Fibroblast of lung (primary cell): ENCODE measurements around the gene FBXO46. TPM values are rescaled to one million over a fixed set of nuclear protein-coding genes. Genes with fewer than 3 reads are reported as not detected.
A peak's percentile ranks its signal among the peaks of the same experiment; 100 is the strongest.

Source experiments
- DNase-seq, 2 donors: peaks; one replicate each; pipeline versions ENCODE4 v3.0.0 to v3.0.0-alpha.2; 2010; ENCODE audit warnings: low read depth in 2 of 2
- H2AFZ ChIP-seq: 2 replicates; pipeline ENCODE4 v1.5.1; 2012; ENCODE audit warnings: low read length, control low read depth, inconsistent platforms
- H3K27ac ChIP-seq: 2 replicates; pipeline ENCODE4 v1.5.1; 2011; ENCODE audit warnings: low read length, control low read depth; ENCODE audit not compliant: insufficient read depth
- H3K27me3 ChIP-seq: 2 replicates; pipeline ENCODE4 v1.5.1; 2011; ENCODE audit warnings: mild to moderate bottlenecking, low read length; ENCODE audit not compliant: control insufficient read depth, insufficient read depth
- H3K36me3 ChIP-seq: 2 replicates; pipeline ENCODE4 v1.5.1; 2011; ENCODE audit warnings: low read length; ENCODE audit not compliant: control insufficient read depth, insufficient read depth
- H3K4me1 ChIP-seq: 2 replicates; pipeline ENCODE4 v1.5.1; 2011; ENCODE audit warnings: low read length; ENCODE audit not compliant: control insufficient read depth, insufficient read depth; ENCODE audit errors: extremely low read depth
- H3K4me2 ChIP-seq: 2 replicates; pipeline ENCODE4 v1.5.1; 2011; ENCODE audit warnings: low read length, control low read depth; ENCODE audit not compliant: insufficient read depth; ENCODE audit errors: extremely low read depth
- H3K4me3 ChIP-seq, 4 experiments: fragments of 200-600 bp in 1 of 4; sonication (generic) in 1 of 4; replicated peaks in 1 of 4; 2 replicates each; pipeline ENCODE4 v1.5.1; 2011 to 2016; ENCODE audit warnings: low read length in 4 of 4, low read depth in 3 of 4, mild to moderate bottlenecking in 3 of 4, control low read depth in 2 of 4, inconsistent platforms in 1 of 4, mixed read lengths in 1 of 4; ENCODE audit not compliant: insufficient read depth in 1 of 4; ENCODE audit errors: control extremely low read depth in 1 of 4
- H3K79me2 ChIP-seq: 2 replicates; pipeline ENCODE4 v1.5.1; 2012; ENCODE audit warnings: mild to moderate bottlenecking, low read length, inconsistent platforms; ENCODE audit not compliant: control insufficient read depth, insufficient read depth
- H3K9ac ChIP-seq: 2 replicates; pipeline ENCODE4 v1.5.1; 2011; ENCODE audit warnings: mild to moderate bottlenecking, low read length, control low read depth; ENCODE audit not compliant: insufficient read depth
- H3K9me3 ChIP-seq: 2 replicates; pipeline ENCODE4 v1.5.1; 2012; ENCODE audit warnings: low read depth, low read length; ENCODE audit not compliant: control insufficient read depth, insufficient read depth
- H4K20me1 ChIP-seq: 2 replicates; pipeline ENCODE4 v1.5.1; 2011; ENCODE audit warnings: low read length; ENCODE audit not compliant: control insufficient read depth, insufficient read depth; ENCODE audit errors: extremely low read depth
- CTCF ChIP-seq, 2 donors: IDR thresholded peaks in 1 of 2; conservative IDR thresholded peaks in 1 of 2; 1 replicate in 1 of 2; 2 replicates in 1 of 2; pipeline ENCODE4 v1.5.1; 2011 to 2012; ENCODE audit warnings: low read length in 2 of 2, control low read depth in 1 of 2, inconsistent platforms in 1 of 2, low read depth in 1 of 2, mild to moderate bottlenecking in 1 of 2
- EZH2 ChIP-seq: IDR thresholded peaks from 2 replicates; pipeline ENCODE4 v1.5.1; 2012; ENCODE audit warnings: low read length, control low read depth, mild to moderate bottlenecking; ENCODE audit errors: missing control alignments
- polyA plus RNA-seq, 2 donors: library from polyadenylated mRNA; depleted of rRNA in 1 of 2; stranded (reverse) in 1 of 2; unstranded in 1 of 2; fragments of >200 nt; gene quantifications; 2 replicates each; pipeline ENCODE4 v1.2.1, GENCODE V29; 2011 to 2012; ENCODE audit warnings: missing spikeins in 1 of 2
- total RNA-seq: library from RNA; depleted of rRNA; stranded (reverse); fragments of >200 nt; gene quantifications from 2 replicates; pipeline ENCODE4 v1.2.1, GENCODE V29; 2014

FBXO46 gene
- total and polyA plus RNA-seq, 2 donors (not counting 1 experiment from before 2014, with no cell fraction given), result 2.0 to 3.3 TPM

DNA sequence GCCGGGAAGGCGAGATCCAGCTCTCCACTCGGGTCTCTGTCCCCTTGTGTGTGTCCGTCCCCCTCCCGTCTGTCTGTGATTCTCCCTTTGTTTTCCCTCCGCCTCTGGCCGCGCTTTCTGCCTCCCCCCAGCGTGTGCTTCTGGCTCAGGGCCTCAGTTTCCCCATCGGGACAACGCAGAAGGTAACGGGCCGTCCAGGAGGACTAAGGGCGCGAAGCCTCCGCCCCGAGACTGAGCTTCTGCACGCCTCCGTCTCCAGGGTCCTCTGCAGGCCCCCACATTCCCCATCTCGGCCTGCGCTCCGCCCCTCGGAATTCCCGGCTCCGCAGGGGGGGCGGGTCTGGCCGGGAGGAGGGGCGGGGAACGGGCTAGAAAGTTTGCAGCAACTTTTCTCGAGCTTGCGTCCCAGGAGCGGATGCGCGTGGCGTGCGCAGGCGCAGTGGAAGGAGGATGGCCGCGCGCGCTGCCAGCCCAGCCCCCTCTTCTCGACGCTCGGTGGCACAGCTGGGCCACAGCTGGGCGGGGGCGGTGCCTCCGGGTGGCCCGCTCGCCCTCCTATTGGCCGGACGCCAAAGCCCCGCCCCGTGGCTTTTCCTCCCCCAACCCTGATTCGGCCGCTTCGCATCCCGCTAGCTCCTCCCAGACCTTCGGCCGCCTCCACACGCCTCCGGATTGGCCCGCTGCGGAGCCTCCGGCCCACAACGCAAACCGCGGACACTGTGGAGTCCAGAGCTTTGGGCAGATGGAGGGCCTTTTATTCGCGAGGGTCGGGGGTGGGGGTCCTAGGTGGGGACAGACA, 38.5 kb upstream of the FBXO46 start, which contains the start of gene SIX5:
TSS of gene SIX5 (minus strand) at position 269 of the 799 bp plus-strand sequence. CDS start 408 bp downstream, outside the sequence.
- DNase-seq, result peak; percentile 96 to 98
- peaks cover 4% of the 10 kb centered on the region for H3K79me2 ChIP-seq
- H2AFZ ChIP-seq, result peak within 1 kb of the TSS; percentile 30
- peak within 1 kb of the TSS; percentile 92 for H3K27ac ChIP-seq
- H3K9me3 ChIP-seq, result no peaks in the 10 kb centered on the region
- H3K4me1 ChIP-seq, result peaks cover 24% of the 10 kb centered on the region
- TF ChIP-seq CTCF (conservative IDR thresholded peaks at IDR 0.05 in 1 of 2, IDR thresholded peaks at IDR 0.05 in 1 of 2; ENCODE audit: low read depth in 1 of 2, low read length in 2 of 2), result no peak
- no peak for TF ChIP-seq EZH2
- peak within 1 kb of the TSS; percentile 97 for H3K4me2 ChIP-seq
- peak within 1 kb of the TSS; percentile 79 for H3K9ac ChIP-seq
- H3K27me3 ChIP-seq, result no peaks in the 10 kb centered on the region
- no peaks in the 10 kb centered on the region for H4K20me1 ChIP-seq
- H3K36me3 ChIP-seq, result peaks cover 16% of the 10 kb centered on the region
- H3K4me3 ChIP-seq, result peak within 1 kb of the TSS; percentile 75 to 88 (median 81)

DNA sequence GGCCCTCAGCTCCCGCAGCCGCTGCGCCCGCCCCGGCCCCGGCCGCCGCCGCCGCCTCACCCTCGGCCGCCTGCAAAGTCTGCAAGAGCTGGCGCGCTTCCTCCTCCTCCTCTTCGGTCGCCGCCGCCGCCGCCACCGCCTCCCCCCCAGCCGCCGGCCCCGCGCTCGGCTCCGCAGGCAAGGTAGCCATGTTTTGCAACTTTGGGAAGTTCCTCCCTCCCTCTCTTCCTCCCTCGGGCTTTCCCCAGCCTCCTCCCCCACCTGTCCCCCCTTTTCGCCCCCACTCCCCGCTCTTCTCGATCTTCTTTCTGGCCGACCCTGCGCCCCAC, 37.9 kb upstream of the FBXO46 start:
- no peak overlapping the region for H2AFZ ChIP-seq
- H3K4me2 ChIP-seq, result peak overlapping the region; percentile 97
- peak; percentile 39 to 55 for DNase-seq
- peak overlapping the region; percentile 79 for H3K9ac ChIP-seq
- TF ChIP-seq CTCF (conservative IDR thresholded peaks at IDR 0.05 in 1 of 2, IDR thresholded peaks at IDR 0.05 in 1 of 2; ENCODE audit: low read depth in 1 of 2, low read length in 2 of 2) (no peak), EZH2 (no peak)
- H4K20me1 ChIP-seq, result no peaks in the 10 kb centered on the region
- peaks cover 24% of the 10 kb centered on the region for H3K4me1 ChIP-seq
- H3K9me3 ChIP-seq, result no peaks in the 10 kb centered on the region
- peak overlapping the region; percentile 92 for H3K27ac ChIP-seq
- peaks cover 16% of the 10 kb centered on the region for H3K36me3 ChIP-seq
- H3K27me3 ChIP-seq, result no peaks in the 10 kb centered on the region
- peaks cover 4% of the 10 kb centered on the region for H3K79me2 ChIP-seq
- H3K4me3 ChIP-seq, result peak overlapping the region; percentile 75 to 88 (median 81)

DNA sequence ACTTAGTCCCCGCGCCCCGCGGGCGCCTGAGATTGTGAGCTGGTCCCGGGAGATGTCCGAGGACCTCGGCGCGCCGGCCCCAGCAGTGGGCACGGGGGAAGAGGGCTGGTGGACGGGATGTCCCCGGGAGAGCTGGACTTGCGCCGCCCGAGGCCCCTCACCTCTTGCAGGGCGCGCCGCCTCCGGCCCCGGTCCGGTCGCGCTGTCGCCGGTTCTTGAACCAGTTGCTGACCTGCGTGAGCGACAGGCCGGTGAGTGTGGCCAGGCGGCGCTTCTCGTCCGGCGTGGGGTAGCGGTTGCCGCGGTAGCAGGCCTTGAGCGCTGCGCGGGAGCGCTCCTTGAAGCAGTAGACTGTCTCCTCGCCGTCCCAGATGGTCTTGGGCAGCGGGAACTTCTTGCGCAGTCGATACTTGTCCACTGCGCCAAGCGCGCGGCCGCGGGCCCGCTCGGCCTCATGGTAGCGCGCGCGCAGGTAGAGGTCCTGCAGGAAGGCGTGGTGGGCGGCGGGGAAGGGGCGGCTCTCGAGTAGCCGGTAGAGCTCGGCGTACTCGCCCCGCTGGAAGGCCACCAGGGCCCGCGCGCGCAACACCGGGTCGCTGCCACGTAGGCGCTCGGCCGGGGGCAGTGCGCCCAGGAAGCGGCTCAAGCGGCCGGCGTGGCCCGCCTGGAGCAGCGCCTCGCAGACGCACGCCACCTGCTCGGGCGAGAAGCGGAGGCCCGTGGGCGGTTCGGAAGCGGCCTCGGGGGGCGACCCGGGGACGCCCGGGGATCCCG, 37.4 kb upstream of the FBXO46 start:
- H3K4me1 ChIP-seq, result peaks cover 24% of the 10 kb centered on the region
- TF ChIP-seq CTCF (conservative IDR thresholded peaks at IDR 0.05 in 1 of 2, IDR thresholded peaks at IDR 0.05 in 1 of 2; ENCODE audit: low read depth in 1 of 2, low read length in 2 of 2), result no peak
- peak overlapping the region; percentile 79 for H3K9ac ChIP-seq
- peak; percentile 69 to 78 for DNase-seq
- no peak overlapping the region for H2AFZ ChIP-seq
- peaks cover 16% of the 10 kb centered on the region for H3K36me3 ChIP-seq
- H4K20me1 ChIP-seq, result no peaks in the 10 kb centered on the region
- no peaks in the 10 kb centered on the region for H3K9me3 ChIP-seq
- H3K27me3 ChIP-seq, result no peaks in the 10 kb centered on the region
- H3K4me2 ChIP-seq, result peak overlapping the region; percentile 96
- H3K79me2 ChIP-seq, result peaks cover 4% of the 10 kb centered on the region
- H3K27ac ChIP-seq, result peak overlapping the region; percentile 75
- peak overlapping the region; percentile 69 to 81 (median 78) for H3K4me3 ChIP-seq
